SK-N-SH treated with all-trans-retinoic acid at 6 μM for 48 hours (cell line): ENCODE data around the gene CLDN4.

Experiments used
- ATAC-seq: fragments of 200-7000 bp; cut with Tn5 transposase; 3 replicates; pipeline ENCODE4 v1.9.1; 2020; ENCODE audit warnings: mild to moderate bottlenecking, moderate library complexity
- ARNTL ChIP-seq: fragments of 450-650 bp; formaldehyde crosslinking; IDR thresholded peaks from 2 replicates; pipeline ENCODE4 v1.5.0; 2020; ENCODE audit warnings: low read depth, mild to moderate bottlenecking, moderate library complexity, borderline replicate concordance
- ESRRG ChIP-seq: fragments of 250-450 bp; sonication (Bioruptor Pico); IDR thresholded peaks from 2 replicates; pipeline ENCODE4 v1.6.1; 2021; ENCODE audit warnings: mild to moderate bottlenecking
- GLIS3 ChIP-seq: fragments of 250-450 bp; sonication (Bioruptor Pico); IDR thresholded peaks from 2 replicates; pipeline ENCODE4 v1.5.0; 2020; ENCODE audit warnings: mild to moderate bottlenecking, moderate library complexity
- ISL1 ChIP-seq: fragments of 250-450 bp; sonication (Bioruptor Pico); IDR thresholded peaks from 2 replicates; pipeline ENCODE4 v2.1.2; 2022; ENCODE audit warnings: mild to moderate bottlenecking, moderate library complexity
- OSR1 ChIP-seq: fragments of 250-450 bp; sonication (Bioruptor Pico); IDR thresholded peaks from 2 replicates; pipeline ENCODE4 v1.8.0; 2022; ENCODE audit warnings: moderate library complexity, mild to moderate bottlenecking, inconsistent platforms
- PPARA ChIP-seq: fragments of 250-450 bp; sonication (Bioruptor Pico); IDR thresholded peaks from 2 replicates; pipeline ENCODE4 v1.5.0; 2020; ENCODE audit warnings: mild to moderate bottlenecking, borderline replicate concordance
- RARB ChIP-seq: fragments of 250-450 bp; sonication (Bioruptor Pico); IDR thresholded peaks from 2 replicates; pipeline ENCODE4 v1.8.0; 2021; ENCODE audit warnings: mild to moderate bottlenecking, moderate library complexity
- TCF4 ChIP-seq: fragments of 250-450 bp; sonication (Bioruptor Pico); IDR thresholded peaks from 2 replicates; pipeline ENCODE4 v1.8.0; 2021; ENCODE audit warnings: mild to moderate bottlenecking, moderate library complexity, borderline replicate concordance
- TOX ChIP-seq: fragments of 250-450 bp; sonication (Bioruptor Pico); IDR thresholded peaks from 2 replicates; pipeline ENCODE4 v1.8.0; 2021; ENCODE audit warnings: mild to moderate bottlenecking, moderate library complexity, borderline replicate concordance
- ZFP3 ChIP-seq: fragments of 250-450 bp; sonication (Bioruptor Pico); IDR thresholded peaks from 2 replicates; pipeline ENCODE4 v1.5.0; 2020; ENCODE audit warnings: mild to moderate bottlenecking, moderate library complexity
- ZNF565 ChIP-seq: fragments of 450-650 bp; formaldehyde crosslinking; conservative IDR thresholded peaks from 2 replicates; pipeline ENCODE4 v1.5.0; 2020; ENCODE audit warnings: low read depth, mild to moderate bottlenecking, moderate library complexity
- ZNF70 ChIP-seq: fragments of 450-650 bp; formaldehyde crosslinking; IDR thresholded peaks from 2 replicates; pipeline ENCODE4 v1.5.0; 2020; ENCODE audit warnings: mild to moderate bottlenecking, moderate library complexity
- ZNF8 ChIP-seq: fragments of 450-650 bp; formaldehyde crosslinking; IDR thresholded peaks from 2 replicates; pipeline ENCODE4 v1.5.0; 2020; ENCODE audit warnings: mild to moderate bottlenecking, moderate library complexity
- TF ChIP-seq, protein P1 (sequence below): fragments of 250-450 bp; sonication (Bioruptor Pico); IDR thresholded peaks from 2 replicates; pipeline ENCODE4 v1.5.0; 2020; ENCODE audit warnings: mild to moderate bottlenecking, moderate library complexity
- TF ChIP-seq, protein P2 (sequence below): fragments of 250-450 bp; sonication (Bioruptor Pico); IDR thresholded peaks from 2 replicates; pipeline ENCODE4 v1.5.1; 2021; ENCODE audit warnings: mild to moderate bottlenecking, moderate library complexity
- TF ChIP-seq, protein P3 (sequence below): fragments of 250-450 bp; sonication (Bioruptor Pico); IDR thresholded peaks from 2 replicates; pipeline ENCODE4 v1.5.1; 2020; ENCODE audit warnings: low read depth, mild to moderate bottlenecking, moderate library complexity
- TF ChIP-seq, protein P4 (sequence below): fragments of 250-450 bp; sonication (Bioruptor Pico); IDR thresholded peaks from 2 replicates; pipeline ENCODE4 v1.8.0; 2020; ENCODE audit warnings: mild to moderate bottlenecking, moderate library complexity, borderline replicate concordance

The CLDN4 gene

DNA sequence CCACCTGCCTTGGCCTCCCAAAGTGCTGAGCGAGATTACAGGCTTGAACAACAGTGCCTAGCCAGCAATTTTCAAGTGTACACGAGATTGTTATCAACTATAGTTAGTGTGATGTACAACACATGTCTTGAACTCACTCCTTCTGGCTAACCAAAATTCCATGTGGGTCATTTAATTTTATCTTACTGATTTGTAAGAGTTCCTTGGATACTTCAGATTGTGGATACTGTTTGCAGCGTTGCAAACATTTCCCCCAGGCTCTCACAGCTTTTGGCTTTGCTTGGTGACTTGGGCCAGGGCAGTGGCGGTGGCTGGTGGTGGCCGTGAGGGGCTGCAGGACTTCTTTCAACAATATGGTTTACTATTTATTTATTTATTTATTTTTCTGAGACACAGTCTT lies 21.7 kb downstream of the CLDN4 start (continued):
- TF ChIP-seq, protein P1, sequence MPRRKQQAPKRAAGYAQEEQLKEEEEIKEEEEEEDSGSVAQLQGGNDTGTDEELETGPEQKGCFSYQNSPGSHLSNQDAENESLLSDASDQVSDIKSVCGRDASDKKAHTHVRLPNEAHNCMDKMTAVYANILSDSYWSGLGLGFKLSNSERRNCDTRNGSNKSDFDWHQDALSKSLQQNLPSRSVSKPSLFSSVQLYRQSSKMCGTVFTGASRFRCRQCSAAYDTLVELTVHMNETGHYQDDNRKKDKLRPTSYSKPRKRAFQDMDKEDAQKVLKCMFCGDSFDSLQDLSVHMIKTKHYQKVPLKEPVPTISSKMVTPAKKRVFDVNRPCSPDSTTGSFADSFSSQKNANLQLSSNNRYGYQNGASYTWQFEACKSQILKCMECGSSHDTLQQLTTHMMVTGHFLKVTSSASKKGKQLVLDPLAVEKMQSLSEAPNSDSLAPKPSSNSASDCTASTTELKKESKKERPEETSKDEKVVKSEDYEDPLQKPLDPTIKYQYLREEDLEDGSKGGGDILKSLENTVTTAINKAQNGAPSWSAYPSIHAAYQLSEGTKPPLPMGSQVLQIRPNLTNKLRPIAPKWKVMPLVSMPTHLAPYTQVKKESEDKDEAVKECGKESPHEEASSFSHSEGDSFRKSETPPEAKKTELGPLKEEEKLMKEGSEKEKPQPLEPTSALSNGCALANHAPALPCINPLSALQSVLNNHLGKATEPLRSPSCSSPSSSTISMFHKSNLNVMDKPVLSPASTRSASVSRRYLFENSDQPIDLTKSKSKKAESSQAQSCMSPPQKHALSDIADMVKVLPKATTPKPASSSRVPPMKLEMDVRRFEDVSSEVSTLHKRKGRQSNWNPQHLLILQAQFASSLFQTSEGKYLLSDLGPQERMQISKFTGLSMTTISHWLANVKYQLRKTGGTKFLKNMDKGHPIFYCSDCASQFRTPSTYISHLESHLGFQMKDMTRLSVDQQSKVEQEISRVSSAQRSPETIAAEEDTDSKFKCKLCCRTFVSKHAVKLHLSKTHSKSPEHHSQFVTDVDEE (CRISPR knock-in tag) = no peak
- no peak for TF ChIP-seq ZNF565 (CRISPR knock-in tag)

DNA sequence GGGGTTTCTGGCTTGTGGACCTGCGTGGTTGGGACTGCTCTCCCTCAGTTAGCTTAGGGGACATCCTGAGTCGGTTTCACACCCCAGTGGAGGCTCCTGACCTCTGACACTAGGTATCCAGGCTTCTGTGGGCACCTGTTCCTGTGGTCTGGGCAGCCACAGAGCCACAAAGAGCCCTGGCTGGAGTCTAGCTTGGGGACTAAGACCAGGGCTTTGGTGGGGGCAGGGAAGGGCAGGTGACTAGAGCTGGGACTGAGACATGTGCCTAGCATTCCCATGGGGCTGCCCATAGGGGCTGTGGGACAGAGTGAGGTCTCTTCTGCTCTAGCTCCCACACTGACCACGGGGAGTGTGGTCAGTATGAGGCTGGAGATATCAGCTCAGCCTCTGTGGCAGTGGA lies 26.1 kb downstream of the CLDN4 start:
- ATAC-seq = no peak
- TF ChIP-seq GLIS3 = no peak
- TF ChIP-seq ESRRG = no peak
- TF ChIP-seq, all 23 proteins: peak for 0

DNA sequence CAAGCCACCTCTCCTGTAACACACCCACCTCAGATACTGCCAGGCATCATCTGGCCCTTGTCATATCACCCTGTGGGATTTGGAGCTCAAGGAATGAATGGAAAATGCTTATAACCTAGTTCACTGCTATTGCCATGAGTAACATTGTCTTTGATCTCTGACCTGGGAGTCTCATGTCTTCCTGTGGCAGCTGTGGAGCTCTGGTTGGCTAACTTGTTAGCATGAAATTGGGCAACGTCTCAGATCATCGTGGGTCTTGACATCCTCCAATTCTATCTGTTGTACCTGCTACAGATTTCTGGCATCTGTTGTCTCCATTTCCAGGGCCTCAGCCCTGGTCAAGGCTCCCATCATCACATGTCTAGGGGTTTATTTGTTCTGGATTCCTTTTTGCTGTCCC lies 28.0 kb downstream of the CLDN4 start:
- TF ChIP-seq TOX (CRISPR knock-in tag) (no peak), ESRRG (no peak), ZNF565 (CRISPR knock-in tag) (no peak)
- TF ChIP-seq, protein P2, sequence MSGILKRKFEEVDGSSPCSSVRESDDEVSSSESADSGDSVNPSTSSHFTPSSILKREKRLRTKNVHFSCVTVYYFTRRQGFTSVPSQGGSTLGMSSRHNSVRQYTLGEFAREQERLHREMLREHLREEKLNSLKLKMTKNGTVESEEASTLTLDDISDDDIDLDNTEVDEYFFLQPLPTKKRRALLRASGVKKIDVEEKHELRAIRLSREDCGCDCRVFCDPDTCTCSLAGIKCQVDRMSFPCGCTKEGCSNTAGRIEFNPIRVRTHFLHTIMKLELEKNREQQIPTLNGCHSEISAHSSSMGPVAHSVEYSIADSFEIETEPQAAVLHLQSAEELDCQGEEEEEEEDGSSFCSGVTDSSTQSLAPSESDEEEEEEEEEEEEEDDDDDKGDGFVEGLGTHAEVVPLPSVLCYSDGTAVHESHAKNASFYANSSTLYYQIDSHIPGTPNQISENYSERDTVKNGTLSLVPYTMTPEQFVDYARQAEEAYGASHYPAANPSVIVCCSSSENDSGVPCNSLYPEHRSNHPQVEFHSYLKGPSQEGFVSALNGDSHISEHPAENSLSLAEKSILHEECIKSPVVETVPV (CRISPR knock-in tag) = no peak

DNA sequence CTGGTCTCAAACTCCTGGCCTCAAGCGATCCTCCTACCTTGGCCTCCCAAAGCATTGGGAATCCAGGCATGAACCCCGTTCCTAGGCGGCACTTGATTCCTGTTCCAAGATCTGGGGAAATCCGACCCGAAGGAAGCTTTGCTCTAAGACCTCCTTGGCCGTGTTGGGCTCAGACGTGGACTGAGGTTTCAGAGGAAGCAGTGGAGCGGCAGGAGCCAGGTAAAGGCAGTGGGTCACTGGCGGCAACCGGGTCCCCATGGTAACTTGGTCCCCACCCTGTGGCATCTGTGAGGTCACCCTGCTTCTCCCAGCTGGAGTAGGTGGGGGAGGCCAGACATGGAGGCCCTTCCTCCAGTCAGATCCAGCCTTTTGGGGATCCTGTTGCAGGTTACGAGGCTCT lies 30.1 kb downstream of the CLDN4 start, which contains the start of gene TMEM270:
TMEM270 (plus strand) TSS at position 301 of the 400 bp plus-strand sequence; CDS start at position 337, 36 bp downstream.
- TF ChIP-seq ESRRG = no peak
- TF ChIP-seq ZNF8 (CRISPR knock-in tag) = no peak
- no peak for TF ChIP-seq OSR1 (CRISPR knock-in tag)
- TF ChIP-seq, protein P3, sequence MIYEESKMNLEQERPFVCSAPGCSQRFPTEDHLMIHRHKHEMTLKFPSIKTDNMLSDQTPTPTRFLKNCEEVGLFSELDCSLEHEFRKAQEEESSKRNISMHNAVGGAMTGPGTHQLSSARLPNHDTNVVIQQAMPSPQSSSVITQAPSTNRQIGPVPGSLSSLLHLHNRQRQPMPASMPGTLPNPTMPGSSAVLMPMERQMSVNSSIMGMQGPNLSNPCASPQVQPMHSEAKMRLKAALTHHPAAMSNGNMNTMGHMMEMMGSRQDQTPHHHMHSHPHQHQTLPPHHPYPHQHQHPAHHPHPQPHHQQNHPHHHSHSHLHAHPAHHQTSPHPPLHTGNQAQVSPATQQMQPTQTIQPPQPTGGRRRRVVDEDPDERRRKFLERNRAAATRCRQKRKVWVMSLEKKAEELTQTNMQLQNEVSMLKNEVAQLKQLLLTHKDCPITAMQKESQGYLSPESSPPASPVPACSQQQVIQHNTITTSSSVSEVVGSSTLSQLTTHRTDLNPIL (CRISPR knock-in tag) = no peak
- TF ChIP-seq RARB (CRISPR knock-in tag) = no peak
- no peak for TF ChIP-seq TCF4 (CRISPR knock-in tag)
- no peak for TF ChIP-seq ZNF565 (CRISPR knock-in tag)
- TF ChIP-seq, protein P2 (CRISPR knock-in tag) = no peak
- TF ChIP-seq ZFP3 = no peak
- no peak for TF ChIP-seq ZNF70
- no peak for TF ChIP-seq PPARA (CRISPR knock-in tag)
- no peak for TF ChIP-seq ISL1
- TF ChIP-seq ARNTL (CRISPR knock-in tag) = no peak
- ATAC-seq = no peak

More for the DNA sequence above, 28.0 kb downstream of the CLDN4 start:
- no peak for ATAC-seq

DNA sequence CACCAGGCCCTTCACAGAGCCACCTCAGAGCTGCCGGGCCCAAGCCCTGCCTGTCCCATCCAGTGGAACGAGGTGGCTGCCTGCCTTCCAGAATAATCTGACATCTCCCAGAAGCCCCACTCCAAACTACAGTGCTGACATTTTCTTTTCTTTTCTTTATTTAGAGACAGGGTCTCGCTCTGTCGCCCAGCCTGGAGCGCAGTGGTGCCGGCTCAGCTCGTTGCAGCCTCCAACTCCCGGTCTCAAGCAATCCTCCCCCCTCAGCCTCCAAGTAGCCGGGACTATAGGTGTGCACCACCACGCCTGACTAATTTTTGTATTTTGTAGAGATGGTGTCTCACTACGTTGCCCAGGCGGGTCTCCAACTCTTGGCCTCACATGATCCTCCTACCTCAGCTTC lies 30.5 kb downstream of the CLDN4 start:
- no peak for ATAC-seq
- TF ChIP-seq, protein P3 (CRISPR knock-in tag) = no peak
- TF ChIP-seq, protein P4, sequence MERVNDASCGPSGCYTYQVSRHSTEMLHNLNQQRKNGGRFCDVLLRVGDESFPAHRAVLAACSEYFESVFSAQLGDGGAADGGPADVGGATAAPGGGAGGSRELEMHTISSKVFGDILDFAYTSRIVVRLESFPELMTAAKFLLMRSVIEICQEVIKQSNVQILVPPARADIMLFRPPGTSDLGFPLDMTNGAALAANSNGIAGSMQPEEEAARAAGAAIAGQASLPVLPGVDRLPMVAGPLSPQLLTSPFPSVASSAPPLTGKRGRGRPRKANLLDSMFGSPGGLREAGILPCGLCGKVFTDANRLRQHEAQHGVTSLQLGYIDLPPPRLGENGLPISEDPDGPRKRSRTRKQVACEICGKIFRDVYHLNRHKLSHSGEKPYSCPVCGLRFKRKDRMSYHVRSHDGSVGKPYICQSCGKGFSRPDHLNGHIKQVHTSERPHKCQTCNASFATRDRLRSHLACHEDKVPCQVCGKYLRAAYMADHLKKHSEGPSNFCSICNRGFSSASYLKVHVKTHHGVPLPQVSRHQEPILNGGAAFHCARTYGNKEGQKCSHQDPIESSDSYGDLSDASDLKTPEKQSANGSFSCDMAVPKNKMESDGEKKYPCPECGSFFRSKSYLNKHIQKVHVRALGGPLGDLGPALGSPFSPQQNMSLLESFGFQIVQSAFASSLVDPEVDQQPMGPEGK (CRISPR knock-in tag) = no peak
